ENCODE data around the gene MSL2.
"Not testable (repeated sequence)": the region's sequence is repeated elsewhere in the genome, so short reads cannot be mapped to it uniquely, and the experiment has no call there.

Gene MSL2

DNA sequence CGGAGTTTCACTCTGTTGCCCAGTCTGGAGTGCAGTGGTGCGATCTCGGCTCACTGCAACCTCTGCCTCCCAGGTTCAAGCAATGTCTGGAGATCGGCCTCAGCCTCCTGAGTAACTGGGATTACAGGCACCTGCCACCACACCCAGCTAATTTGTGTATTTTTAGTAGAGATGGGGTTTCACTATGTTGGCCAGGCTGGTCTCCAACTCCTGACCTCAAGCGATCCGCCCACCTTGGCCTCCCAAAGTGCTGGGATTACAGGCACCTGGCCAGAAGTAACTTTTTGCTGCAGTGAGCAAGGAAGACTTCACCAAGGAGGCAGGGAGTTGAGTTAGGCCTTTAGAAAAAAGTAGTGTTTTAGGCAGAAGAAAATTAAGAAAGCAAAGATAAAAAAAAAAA is 3.9 kb downstream of the MSL2 start:
- not testable (repeated sequence) for DNase-seq (ENCODE audit: low spot score)

DNA sequence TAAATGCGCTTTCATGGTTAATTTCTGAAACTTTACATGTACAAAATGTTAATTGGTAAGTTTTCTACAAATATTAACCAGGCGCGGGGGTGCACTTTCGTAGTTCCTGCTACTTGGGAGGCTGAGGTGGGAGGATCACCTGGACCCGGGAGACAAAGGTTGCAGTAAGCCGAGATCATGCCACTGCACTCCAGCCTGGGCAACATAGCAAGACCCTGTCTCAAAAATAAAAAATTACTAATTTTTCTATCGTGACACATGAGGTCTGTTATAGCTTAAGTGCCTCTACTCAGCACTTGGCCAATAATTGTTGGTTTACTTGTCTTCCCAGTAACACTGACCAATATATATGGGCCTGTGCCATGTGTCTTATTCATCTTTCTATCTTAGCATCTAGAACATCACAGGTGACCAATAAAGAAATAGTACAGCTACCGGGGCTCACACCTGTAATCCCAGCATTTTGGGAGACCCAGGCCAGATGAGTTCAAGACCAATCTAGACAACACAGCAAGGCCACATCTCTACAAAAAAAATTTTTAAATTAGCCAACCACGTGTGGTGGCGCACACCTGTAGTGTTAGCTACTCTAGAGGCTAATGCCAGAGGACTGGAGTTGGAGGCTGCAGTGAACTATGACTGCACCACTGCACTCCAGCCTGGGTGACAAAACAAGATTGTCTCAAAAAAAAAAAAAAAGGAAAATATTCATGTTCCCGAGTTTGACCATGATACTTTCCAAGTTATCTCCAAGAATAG is 6.1 kb downstream of the MSL2 start:
- no peak for DNase-seq (ENCODE audit: low spot score)

DNA sequence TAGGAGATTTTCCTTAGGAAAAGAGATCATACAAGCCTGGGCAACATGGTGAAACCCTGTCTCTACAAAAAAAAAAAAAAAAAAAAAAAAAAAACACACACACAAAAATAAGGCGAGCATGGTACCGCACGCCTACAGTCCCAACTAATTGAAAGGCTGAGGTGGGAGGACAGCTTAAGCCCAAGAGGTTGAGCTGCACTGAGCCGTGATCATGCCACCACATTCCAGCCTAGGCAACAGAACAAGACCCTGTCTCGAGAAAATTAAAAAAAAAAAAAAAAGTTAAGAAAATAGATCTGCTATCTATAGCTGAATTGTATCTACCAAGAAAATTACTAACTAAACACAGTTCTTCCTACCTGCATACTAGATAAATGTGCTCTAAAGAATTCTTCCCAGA is 7.1 kb downstream of the MSL2 start:
- DNase-seq (ENCODE audit: low spot score) = no peak

DNA sequence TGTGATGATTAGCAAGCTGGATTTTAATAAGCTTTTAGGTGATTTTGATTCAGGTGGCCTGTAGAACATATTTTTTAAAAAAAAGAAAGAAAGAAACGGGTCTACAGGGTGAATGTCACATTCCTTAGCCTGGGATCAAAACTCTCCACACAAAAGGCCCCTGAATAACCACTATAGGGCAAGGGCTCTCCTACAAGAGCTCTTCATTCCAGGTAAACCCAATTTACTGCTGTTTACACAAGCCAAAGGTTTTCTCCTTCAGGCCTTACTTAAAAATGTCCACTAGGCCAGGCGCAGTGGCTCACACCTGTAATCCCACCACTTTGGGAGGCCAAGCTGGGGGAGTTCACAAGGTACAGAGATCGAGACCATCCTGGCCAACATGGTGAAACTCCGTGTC is 8.3 kb downstream of the MSL2 start:
- DNase-seq (ENCODE audit: low spot score) = no peak

DNA sequence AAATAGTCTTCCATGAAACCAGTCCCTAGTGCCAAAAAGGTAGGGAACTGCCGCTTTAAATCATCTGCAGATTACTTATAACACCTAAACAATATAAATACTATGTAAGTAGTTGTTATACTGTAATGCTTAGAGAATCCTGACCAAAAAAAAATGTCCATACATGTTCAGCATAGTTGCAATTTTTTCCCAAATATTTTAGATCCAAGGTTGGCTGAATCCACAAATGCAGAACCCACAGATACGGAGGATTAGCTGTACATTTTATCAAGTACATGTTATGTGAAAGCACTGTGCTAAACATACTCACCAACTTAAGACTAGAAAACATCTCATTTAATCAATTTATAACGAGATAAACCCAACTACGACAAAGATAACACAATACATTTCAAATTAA is 9.3 kb downstream of the MSL2 start:
- DNase-seq (ENCODE audit: low spot score) = no peak

- DNase-seq (ENCODE audit: low spot score) = peak; percentile 17
These were observed 9.8 kb downstream of the MSL2 start for GRCh38 chr3:136186344-136186743.

DNA sequence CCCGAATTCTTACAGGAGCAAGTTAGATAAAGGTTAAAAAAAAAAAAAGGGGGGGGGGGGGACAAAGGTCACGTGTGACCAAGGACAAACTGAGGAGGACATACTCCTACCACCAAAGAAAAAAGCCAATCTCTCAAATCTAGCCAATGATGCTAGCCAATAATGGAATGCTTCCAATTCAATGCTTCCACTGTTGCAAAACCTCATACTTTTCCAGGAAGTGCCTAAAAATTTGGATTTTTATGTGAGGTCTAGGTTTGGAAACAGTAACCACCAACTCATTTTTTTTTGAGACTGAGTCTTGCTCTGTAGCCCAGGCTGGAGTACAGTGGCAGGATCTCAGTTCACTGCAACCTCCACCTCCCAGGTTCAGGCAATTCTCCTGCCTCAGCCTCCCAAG is 11.4 kb downstream of the MSL2 start:
- DNase-seq (ENCODE audit: low spot score) = no peak

GRCh38 chr3:136181741-136182140 is 14.4 kb downstream of the MSL2 start:
- no peak for DNase-seq (ENCODE audit: low spot score)

GRCh38 chr3:136177876-136178275 is 18.3 kb downstream of the MSL2 start:
- DNase-seq (ENCODE audit: low spot score) = no peak

DNA sequence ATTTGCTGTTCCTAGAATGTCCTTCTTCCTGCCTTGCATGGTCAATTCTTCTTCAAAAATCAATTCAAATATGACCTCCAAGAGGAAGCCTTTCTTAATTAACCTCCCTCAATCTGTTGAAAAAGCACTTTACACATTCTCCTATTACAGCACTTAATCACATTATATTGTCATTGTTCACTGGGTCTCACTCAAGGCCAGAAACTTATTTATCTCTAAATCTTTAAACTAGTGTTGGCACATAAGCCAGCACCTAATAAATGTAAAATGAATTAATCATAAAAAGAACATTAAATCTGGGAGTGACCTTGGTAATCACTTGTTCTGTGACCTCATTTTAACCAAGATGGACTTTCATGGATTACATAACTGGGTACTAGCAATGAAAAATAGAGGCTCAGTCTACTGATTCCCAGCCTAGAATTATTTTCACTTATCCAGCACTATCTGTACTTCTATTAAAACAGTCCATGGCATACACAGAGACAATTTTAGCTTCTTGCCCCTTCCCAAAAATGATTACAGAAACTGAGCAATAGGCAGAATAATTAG is 22.1 kb downstream of the MSL2 start:
- DNase-seq (ENCODE audit: low spot score) = no peak

DNA sequence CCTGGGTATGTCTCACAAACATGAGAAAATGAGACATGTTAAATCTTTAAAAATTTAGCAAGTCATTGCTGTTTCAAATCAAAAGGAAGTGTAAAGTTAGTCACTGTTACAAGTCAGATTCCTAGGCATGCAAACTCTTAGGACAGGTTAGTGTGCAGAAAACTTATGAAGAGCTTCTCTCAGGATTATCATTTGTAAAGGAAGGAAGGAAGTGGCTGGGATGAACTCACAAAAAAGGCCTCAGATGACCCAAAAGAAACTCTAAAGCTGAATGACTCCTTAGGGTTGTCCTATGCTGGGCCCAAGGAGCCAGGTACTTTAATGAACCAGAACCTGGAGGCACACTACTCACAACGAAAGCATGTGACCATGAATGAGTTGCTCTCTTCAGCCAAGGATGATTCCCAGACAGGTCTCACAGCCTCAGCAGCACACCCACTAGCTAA is 25.0 kb downstream of the MSL2 start:
- no peak for DNase-seq (ENCODE audit: low spot score)

- not testable (repeated sequence) for DNase-seq (ENCODE audit: low spot score)
These were observed 27.9 kb downstream of the MSL2 start for GRCh38 chr3:136168236-136168635.

DNA sequence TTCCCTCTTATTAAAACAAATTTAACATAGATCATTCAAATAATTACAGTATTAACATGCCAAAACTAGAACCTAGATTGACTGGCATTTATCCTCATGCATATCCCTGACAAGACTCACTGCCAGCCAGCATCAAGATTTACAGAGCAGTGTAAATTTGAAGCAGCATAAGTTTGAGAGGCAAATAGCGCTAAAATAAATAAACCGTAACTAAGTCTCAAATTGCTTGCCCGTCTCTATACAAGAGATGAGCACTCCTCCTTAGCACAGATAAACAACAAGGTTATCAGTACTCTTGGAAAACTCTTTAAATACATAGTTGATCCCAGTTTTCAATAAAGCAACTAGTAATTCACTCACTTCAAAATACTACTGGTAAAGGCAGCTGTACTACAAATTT is 29.6 kb downstream of the MSL2 start:
- no peak for DNase-seq (ENCODE audit: low spot score)

- not testable (repeated sequence) for DNase-seq (ENCODE audit: low spot score)
These were observed 32.5 kb downstream of the MSL2 start for GRCh38 chr3:136163607-136164006.

GRCh38 chr3:136162322-136162721 is 33.8 kb downstream of the MSL2 start:
- DNase-seq (ENCODE audit: low spot score) = no peak

- no peak for DNase-seq (ENCODE audit: low spot score)
These were observed 34.6 kb downstream of the MSL2 start for GRCh38 chr3:136161516-136161915.

- no peak for DNase-seq (ENCODE audit: low spot score)
These were observed 43.2 kb downstream of the MSL2 start for GRCh38 chr3:136152963-136153362.

GRCh38 chr3:136152176-136152843 is 43.8 kb downstream of the MSL2 start:
- DNase-seq (ENCODE audit: low spot score) = no peak

DNA sequence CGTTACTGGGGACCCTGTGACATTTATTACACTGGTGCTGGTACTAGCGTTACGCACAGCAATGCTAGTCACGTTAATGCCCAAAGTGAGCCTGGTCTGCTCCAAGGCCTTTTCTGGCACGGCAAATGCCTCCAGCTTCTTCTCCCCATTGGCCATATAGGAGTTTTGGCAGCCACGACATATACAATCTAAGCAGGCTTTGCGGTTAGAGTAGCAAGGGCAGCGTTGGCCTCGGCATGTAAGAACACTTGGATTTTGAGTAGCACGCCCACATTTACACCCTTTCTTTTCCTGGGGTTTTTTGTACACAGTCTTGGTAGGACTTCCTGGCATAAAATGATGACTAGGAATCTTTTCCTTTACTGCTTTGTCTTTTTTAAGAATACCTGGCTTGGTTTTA is 44.9 kb downstream of the MSL2 start:
- DNase-seq (ENCODE audit: low spot score) = no peak

DNA sequence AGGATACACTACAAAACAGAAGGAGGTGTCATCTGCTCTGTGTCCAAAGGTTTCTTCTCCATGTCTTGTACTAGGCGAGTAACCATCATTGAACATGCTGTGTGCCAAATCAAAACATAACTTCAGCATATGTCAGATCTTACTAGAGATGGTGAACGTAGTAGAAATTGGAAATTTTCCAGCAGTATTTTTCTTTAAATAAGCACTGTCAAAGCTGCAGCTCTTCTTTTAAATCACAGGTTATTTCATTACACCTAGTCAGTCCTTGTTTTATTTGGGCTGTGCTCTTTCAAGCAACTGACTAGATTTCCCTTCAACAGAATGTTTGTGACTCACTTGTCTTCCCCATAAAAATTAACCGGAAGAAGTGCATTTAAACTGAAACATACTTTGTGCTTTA is 46.5 kb downstream of the MSL2 start:
- no peak for DNase-seq (ENCODE audit: low spot score)

DNA sequence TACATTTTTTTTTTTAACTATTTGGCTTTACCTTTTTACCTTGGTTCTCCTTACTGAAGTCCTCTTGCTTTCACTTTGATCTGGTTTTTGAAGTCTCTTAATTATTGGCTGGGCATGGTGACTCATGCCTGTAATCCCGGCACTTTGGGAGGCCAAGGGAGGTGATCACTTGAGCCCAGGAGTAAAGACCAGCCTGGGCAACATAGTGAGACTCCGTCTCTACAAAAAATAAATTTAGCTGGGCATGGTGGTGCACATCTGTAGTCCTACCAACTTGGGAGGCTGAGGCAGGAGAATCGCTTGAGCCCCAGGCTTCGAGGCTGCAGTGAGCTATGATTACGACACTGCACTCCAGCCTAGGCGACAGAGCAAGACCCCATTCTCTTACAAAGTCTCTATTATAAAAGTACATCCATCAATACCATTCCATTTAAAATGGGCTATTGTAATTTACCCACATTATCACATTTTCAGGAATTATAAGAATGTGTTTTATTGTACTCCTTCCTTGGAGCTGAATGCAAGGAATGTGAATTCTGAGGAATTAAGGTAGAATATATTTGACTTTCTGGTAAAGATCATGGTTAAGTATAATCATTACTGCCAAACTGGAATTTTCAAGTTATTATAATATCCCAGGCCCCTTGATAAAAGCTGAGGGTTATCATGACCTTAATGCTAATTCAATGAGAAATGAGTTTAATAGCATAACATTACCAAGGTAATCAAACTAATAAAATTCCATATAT is 49.0 kb downstream of the MSL2 start:
- DNase-seq (ENCODE audit: low spot score) = no peak

- not testable (repeated sequence) for DNase-seq (ENCODE audit: low spot score)
These were observed 51.7 kb downstream of the MSL2 start for GRCh38 chr3:136144397-136144796.

GRCh38 chr3:136142592-136142991 is 53.5 kb downstream of the MSL2 start:
- DNase-seq (ENCODE audit: low spot score) = no peak

All from CD4-positive, alpha-beta T cell treated with Interleukin-6 at 100 ng/mL for 8 hours (primary cell).